Nephron (organoid): Measurements from ENCODE around the gene ZNF791.
A peak's percentile ranks its signal among the peaks of the same experiment; 100 is the strongest.
"Not testable (repeated sequence)": the region's sequence is repeated elsewhere in the genome, so short reads cannot be mapped to it uniquely, and the experiment has no call there.

Experiments used
- H3K27ac Mint-ChIP-seq, 3 experiments: 2 replicates each; pipeline ENCODE4 v1.8.0; 2020; ENCODE audit warnings: mixed read lengths in 3 of 3, mild to moderate bottlenecking in 2 of 3, moderate library complexity in 1 of 3
- H3K27me3 Mint-ChIP-seq: 2 replicates; pipeline ENCODE4 v1.8.0; 2021; ENCODE audit warnings: low read depth, mild to moderate bottlenecking, moderate library complexity, mixed read lengths
- H3K36me3 Mint-ChIP-seq: 2 replicates; pipeline ENCODE4 v1.8.0; 2020; ENCODE audit warnings: low read depth, mixed read lengths
- H3K4me1 Mint-ChIP-seq: 2 replicates; pipeline ENCODE4 v1.8.0; 2020; ENCODE audit warnings: mixed read lengths
- H3K4me3 Mint-ChIP-seq, 3 experiments: 2 replicates each; pipeline ENCODE4 v1.8.0; 2020; ENCODE audit warnings: mild to moderate bottlenecking in 3 of 3, mixed read lengths in 3 of 3, moderate library complexity in 2 of 3
- H3K9me3 Mint-ChIP-seq: 2 replicates; pipeline ENCODE4 v1.8.0; 2020; ENCODE audit warnings: mixed read lengths
- TF ChIP-seq, protein P1 (sequence below), 3 experiments: fragments of 200-600 bp; sonication (generic); IDR thresholded peaks; one replicate each; pipeline ENCODE4 v1.5.0; 2021; ENCODE audit warnings: antibody characterized with exemption in 3 of 3; ENCODE audit not compliant: unreplicated experiment in 3 of 3

Gene ZNF791

GRCh38 chr19:12670159-12670928, 59.6 kb downstream of the ZNF791 start:
- peak overlapping the region; percentile 99 for H3K27ac Mint-ChIP-seq
- H3K9me3 Mint-ChIP-seq, result no peaks in the 10 kb centered on the region
- H3K4me1 Mint-ChIP-seq, result peaks cover 30% of the 10 kb centered on the region
- peak overlapping the region; percentile 97 to 99 (median 98) for H3K4me3 Mint-ChIP-seq
- H3K27me3 Mint-ChIP-seq, result no peaks in the 10 kb centered on the region
- H3K36me3 Mint-ChIP-seq, result peaks cover 20% of the 10 kb centered on the region
- TF ChIP-seq, protein P1, sequence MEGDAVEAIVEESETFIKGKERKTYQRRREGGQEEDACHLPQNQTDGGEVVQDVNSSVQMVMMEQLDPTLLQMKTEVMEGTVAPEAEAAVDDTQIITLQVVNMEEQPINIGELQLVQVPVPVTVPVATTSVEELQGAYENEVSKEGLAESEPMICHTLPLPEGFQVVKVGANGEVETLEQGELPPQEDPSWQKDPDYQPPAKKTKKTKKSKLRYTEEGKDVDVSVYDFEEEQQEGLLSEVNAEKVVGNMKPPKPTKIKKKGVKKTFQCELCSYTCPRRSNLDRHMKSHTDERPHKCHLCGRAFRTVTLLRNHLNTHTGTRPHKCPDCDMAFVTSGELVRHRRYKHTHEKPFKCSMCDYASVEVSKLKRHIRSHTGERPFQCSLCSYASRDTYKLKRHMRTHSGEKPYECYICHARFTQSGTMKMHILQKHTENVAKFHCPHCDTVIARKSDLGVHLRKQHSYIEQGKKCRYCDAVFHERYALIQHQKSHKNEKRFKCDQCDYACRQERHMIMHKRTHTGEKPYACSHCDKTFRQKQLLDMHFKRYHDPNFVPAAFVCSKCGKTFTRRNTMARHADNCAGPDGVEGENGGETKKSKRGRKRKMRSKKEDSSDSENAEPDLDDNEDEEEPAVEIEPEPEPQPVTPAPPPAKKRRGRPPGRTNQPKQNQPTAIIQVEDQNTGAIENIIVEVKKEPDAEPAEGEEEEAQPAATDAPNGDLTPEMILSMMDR (IDR thresholded peaks at IDR 0.05; ENCODE audit: unreplicated experiment in 3 of 3), result no peak

DNA sequence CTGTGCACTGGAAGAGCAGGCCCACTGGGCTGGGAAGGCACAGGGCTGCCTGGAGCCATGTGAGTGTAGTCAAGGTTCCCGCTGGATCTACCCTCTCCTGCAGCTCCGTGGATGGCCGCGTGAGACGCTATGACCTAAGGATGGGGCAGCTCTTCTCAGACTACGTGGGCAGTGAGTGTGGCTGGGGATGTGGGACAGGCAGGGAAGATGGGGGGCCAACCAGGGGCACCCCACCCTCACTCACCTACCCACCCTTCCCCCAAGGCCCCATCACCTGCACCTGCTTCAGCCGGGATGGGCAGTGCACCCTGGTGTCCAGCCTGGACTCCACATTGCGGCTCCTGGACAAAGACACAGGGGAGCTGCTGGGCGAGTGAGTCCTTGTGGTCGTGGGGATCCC, 62.0 kb downstream of the ZNF791 start:
- H3K4me1 Mint-ChIP-seq, result peaks cover 14% of the 10 kb centered on the region
- H3K27ac Mint-ChIP-seq, result no peak overlapping the region
- H3K27me3 Mint-ChIP-seq, result no peaks in the 10 kb centered on the region

GRCh38 chr19:12675399-12675798, 64.7 kb downstream of the ZNF791 start:
- Mint-ChIP-seq H3K4me3 (no peak overlapping the region), H3K4me1 (no peaks in the 10 kb centered on the region), H3K36me3 (peaks cover 42% of the 10 kb centered on the region), H3K27me3 (no peaks in the 10 kb centered on the region), H3K27ac (no peak overlapping the region), H3K9me3 (no peaks in the 10 kb centered on the region)
- TF ChIP-seq, protein P1 (IDR thresholded peaks at IDR 0.05; ENCODE audit: unreplicated experiment in 3 of 3), result no peak

More for the DNA sequence above, 62.0 kb downstream of the ZNF791 start:
- Mint-ChIP-seq H3K9me3 (no peaks in the 10 kb centered on the region), H3K4me3 (no peak overlapping the region), H3K36me3 (peaks cover 36% of the 10 kb centered on the region)
- TF ChIP-seq, protein P1 (IDR thresholded peaks at IDR 0.05; ENCODE audit: unreplicated experiment in 3 of 3), result no peak

DNA sequence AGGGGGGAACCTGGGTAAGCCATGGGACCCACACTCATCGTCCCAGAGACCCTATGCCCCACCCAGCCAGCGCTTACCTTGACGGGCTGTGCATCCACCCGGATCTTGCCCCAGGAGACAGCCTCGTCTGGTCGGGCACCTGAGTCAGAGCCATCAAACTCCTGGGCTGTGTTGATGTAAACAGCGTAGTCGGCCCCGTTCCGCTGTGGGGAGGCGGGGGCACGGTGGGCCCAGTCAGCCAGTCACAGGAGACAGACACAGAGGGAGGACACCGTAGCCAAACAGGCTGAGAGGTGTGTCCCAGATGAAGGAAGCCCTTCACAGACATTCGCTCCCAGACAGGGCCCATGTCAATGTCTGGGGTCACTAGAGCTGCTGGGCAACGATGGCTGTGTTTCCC, 65.2 kb downstream of the ZNF791 start:
- Mint-ChIP-seq H3K9me3 (no peaks in the 10 kb centered on the region), H3K27me3 (no peaks in the 10 kb centered on the region), H3K4me1 (peaks cover 2% of the 10 kb centered on the region), H3K4me3 (no peak overlapping the region), H3K36me3 (peaks cover 44% of the 10 kb centered on the region), H3K27ac (peak overlapping the region in 1 of 3 experiments; percentile 47)
- TF ChIP-seq, protein P1 (IDR thresholded peaks at IDR 0.05; ENCODE audit: unreplicated experiment in 3 of 3), result no peak

DNA sequence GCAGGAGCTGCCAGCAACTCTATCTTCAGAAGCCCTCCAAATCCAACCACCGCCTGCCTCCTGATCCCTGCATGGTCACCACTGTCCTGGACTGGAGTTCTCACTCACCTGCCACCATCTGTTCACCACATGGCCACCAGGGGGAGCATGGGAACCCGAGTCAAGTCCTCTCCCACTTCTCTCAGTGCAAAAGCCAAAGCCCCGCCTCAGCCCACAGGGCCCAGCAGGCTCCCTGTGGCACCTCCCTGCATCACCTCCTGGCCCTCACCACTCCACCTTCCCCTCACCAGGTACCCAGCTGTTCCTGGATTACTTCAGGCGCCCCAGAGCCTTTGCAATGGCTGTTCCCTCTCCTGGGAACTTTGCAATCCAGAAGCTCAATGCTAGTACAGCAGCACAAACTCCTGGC, 65.7 kb downstream of the ZNF791 start:
- no peaks in the 10 kb centered on the region for H3K27me3 Mint-ChIP-seq
- peak overlapping the region in 2 of 3 experiments; percentile 10 to 47 for H3K27ac Mint-ChIP-seq
- peak overlapping the region in 2 of 3 experiments; percentile 45 to 60 for H3K4me3 Mint-ChIP-seq
- H3K36me3 Mint-ChIP-seq, result peaks cover 48% of the 10 kb centered on the region
- TF ChIP-seq, protein P1 (IDR thresholded peaks at IDR 0.05; ENCODE audit: unreplicated experiment in 3 of 3), result peak; percentile 70 to 79 (median 74)
- peaks cover 6% of the 10 kb centered on the region for H3K4me1 Mint-ChIP-seq
- no peaks in the 10 kb centered on the region for H3K9me3 Mint-ChIP-seq

GRCh38 chr19:12676928-12677327, 66.2 kb downstream of the ZNF791 start:
- H3K36me3 Mint-ChIP-seq, result peaks cover 46% of the 10 kb centered on the region
- TF ChIP-seq, protein P1 (IDR thresholded peaks at IDR 0.05; ENCODE audit: unreplicated experiment in 3 of 3), result no peak
- no peaks in the 10 kb centered on the region for H3K27me3 Mint-ChIP-seq
- H3K9me3 Mint-ChIP-seq, result no peaks in the 10 kb centered on the region
- H3K4me3 Mint-ChIP-seq, result no peak overlapping the region
- peaks cover 6% of the 10 kb centered on the region for H3K4me1 Mint-ChIP-seq
- no peak overlapping the region for H3K27ac Mint-ChIP-seq

- peaks cover 43% of the 10 kb centered on the region for H3K36me3 Mint-ChIP-seq
- not testable (repeated sequence) for H3K4me3 Mint-ChIP-seq, H3K27me3 Mint-ChIP-seq, H3K4me1 Mint-ChIP-seq, H3K9me3 Mint-ChIP-seq, H3K27ac Mint-ChIP-seq
Observed at GRCh38 chr19:12678039-12678438, 67.3 kb downstream of the ZNF791 start.
